ENCODE measurements around the gene CAMTA2. TPM values are rescaled to one million over a fixed set of nuclear protein-coding genes. Genes with fewer than 3 reads are reported as not detected.

CAMTA2 gene
- total and polyA plus RNA-seq, 2 experiments from 2014 or later = 4.4 to 8.7 TPM

DNA sequence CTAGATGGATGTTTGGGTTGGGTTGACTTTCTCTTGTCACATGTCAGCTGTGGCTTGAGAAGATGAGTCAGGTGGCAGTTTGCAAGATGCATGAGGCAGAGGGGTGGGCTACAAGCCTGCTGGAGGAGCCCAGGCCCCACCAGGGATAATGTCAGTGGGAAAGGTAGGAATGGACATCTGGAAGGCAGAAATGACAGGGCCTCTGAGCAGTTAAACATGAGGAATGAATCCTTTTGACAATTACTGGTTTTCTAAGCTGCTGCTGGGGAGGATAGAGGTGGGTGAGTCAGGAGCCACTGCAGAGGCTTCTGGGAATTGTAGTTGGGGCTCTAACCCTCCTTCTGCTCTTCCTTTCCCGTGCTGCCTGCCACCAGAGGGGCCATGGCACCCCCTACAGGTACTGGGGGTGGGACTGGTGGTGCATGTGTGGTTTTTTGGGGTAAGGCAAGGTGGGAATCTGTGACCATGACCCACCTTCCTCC is 32.0 kb upstream of the CAMTA2 start (continued):
- TF ChIP-seq, protein P1, sequence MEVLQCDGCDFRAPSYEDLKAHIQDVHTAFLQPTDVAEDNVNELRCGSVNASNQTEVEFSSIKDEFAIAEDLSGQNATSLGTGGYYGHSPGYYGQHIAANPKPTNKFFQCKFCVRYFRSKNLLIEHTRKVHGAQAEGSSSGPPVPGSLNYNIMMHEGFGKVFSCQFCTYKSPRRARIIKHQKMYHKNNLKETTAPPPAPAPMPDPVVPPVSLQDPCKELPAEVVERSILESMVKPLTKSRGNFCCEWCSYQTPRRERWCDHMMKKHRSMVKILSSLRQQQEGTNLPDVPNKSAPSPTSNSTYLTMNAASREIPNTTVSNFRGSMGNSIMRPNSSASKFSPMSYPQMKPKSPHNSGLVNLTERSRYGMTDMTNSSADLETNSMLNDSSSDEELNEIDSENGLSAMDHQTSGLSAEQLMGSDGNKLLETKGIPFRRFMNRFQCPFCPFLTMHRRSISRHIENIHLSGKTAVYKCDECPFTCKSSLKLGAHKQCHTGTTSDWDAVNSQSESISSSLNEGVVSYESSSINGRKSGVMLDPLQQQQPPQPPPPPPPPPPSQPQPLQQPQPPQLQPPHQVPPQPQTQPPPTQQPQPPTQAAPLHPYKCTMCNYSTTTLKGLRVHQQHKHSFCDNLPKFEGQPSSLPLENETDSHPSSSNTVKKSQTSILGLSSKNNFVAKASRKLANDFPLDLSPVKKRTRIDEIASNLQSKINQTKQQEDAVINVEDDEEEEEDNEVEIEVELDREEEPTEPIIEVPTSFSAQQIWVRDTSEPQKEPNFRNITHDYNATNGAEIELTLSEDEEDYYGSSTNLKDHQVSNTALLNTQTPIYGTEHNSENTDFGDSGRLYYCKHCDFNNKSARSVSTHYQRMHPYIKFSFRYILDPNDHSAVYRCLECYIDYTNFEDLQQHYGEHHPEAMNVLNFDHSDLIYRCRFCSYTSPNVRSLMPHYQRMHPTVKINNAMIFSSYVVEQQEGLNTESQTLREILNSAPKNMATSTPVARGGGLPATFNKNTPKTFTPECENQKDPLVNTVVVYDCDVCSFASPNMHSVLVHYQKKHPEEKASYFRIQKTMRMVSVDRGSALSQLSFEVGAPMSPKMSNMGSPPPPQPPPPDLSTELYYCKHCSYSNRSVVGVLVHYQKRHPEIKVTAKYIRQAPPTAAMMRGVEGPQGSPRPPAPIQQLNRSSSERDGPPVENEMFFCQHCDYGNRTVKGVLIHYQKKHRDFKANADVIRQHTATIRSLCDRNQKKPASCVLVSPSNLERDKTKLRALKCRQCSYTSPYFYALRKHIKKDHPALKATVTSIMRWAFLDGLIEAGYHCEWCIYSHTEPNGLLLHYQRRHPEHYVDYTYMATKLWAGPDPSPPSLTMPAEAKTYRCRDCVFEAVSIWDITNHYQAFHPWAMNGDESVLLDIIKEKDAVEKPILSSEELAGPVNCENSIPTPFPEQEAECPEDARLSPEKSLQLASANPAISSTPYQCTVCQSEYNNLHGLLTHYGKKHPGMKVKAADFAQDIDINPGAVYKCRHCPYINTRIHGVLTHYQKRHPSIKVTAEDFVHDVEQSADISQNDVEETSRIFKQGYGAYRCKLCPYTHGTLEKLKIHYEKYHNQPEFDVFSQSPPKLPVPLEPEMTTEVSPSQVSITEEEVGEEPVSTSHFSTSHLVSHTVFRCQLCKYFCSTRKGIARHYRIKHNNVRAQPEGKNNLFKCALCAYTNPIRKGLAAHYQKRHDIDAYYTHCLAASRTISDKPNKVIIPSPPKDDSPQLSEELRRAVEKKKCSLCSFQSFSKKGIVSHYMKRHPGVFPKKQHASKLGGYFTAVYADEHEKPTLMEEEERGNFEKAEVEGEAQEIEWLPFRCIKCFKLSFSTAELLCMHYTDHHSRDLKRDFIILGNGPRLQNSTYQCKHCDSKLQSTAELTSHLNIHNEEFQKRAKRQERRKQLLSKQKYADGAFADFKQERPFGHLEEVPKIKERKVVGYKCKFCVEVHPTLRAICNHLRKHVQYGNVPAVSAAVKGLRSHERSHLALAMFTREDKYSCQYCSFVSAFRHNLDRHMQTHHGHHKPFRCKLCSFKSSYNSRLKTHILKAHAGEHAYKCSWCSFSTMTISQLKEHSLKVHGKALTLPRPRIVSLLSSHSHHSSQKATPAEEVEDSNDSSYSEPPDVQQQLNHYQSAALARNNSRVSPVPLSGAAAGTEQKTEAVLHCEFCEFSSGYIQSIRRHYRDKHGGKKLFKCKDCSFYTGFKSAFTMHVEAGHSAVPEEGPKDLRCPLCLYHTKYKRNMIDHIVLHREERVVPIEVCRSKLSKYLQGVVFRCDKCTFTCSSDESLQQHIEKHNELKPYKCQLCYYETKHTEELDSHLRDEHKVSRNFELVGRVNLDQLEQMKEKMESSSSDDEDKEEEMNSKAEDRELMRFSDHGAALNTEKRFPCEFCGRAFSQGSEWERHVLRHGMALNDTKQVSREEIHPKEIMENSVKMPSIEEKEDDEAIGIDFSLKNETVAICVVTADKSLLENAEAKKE (CRISPR knock-in tag; IDR thresholded peaks at IDR 0.05) = no peak

DNA sequence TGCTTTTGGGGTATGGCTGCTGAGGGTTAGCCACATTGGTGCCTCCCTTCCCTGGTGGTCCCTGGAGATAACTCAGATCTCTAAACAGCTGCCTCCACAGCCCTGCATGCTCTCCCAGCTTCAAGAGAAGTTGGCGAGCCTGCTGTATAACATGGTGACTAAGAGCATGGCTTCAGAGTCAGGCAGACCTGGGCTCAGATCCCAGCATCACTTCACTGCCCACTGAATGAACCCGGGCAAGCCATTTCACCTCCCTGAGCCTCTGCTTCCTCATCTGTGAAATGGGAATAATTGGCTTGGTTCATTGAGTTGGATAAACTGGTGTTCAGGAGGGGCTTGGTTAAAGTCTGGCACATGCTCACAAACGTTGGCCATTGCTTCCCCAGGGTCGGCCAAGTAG is 26.9 kb upstream of the CAMTA2 start:
- DNase-seq (ENCODE audit: low spot score) = no peak
- Histone ChIP-seq H3K36me3 (ENCODE audit: insufficient read depth) (peaks cover 21% of the 10 kb centered on the region), H4K20me1 (replicated peaks; ENCODE audit: insufficient read depth) (no peaks in the 10 kb centered on the region)

DNA sequence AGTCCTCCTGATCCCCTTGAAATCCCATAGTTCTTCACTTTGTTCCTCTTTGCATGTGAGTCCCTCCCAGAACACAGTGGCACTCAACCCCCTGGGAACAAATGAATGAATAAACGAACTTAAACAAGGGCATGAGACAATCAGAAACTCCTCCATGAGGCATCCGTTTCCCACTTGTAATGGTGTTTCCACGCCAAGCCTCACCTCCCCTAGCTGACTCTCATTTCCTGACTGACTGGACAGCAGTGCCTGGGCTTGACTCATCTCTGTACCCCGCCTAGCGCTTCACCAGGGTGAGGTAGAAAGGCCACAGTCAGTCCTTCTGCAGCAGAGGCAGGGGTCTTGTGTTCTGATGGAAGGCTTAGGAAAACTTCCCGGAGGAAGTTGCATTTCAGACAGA is 24.5 kb upstream of the CAMTA2 start:
- Histone ChIP-seq H2AFZ (no peak overlapping the region), H3K4me2 (no peak overlapping the region), H3K9me2 (ENCODE audit: insufficient read depth) (no peaks in the 10 kb centered on the region), H3F3A (replicated peaks; ENCODE audit: low read depth) (no peaks in the 10 kb centered on the region), H3K36me3 (ENCODE audit: insufficient read depth) (peaks cover 24% of the 10 kb centered on the region), H3K27me3 (ENCODE audit: insufficient read depth) (no peaks in the 10 kb centered on the region), H3K4me3 (no peak overlapping the region), H4K20me1 (replicated peaks; ENCODE audit: insufficient read depth) (no peaks in the 10 kb centered on the region; the same call in 1 of the 2 replicates), H3K79me2 (replicated peaks; ENCODE audit: insufficient read depth) (no peaks in the 10 kb centered on the region), H3K27ac (ENCODE audit: low read depth) (no peak overlapping the region), H3K4me1 (ENCODE audit: insufficient read depth) (no peaks in the 10 kb centered on the region)
- Mint-ChIP-seq H3K27ac (no peak overlapping the region), H3K4me1 (no peaks in the 10 kb centered on the region), H3K27me3 (ENCODE audit: insufficient read depth, low read depth, poor library complexity) (peaks cover 15% of the 10 kb centered on the region), H3K4me3 (no peak overlapping the region), H3K9me3 (no peaks in the 10 kb centered on the region), H3K36me3 (ENCODE audit: low read depth) (peaks cover 72% of the 10 kb centered on the region)
- ATAC-seq (no peak), DNase-seq (ENCODE audit: low spot score) (no peak)
- no peak for TF ChIP-seq EZH2phosphoT487 (IDR thresholded peaks at IDR 0.05; ENCODE audit: unreplicated experiment)
- TF ChIP-seq CREB1 (CRISPR knock-in tag; IDR thresholded peaks at IDR 0.05; ENCODE audit: low read depth) = no peak
- TF ChIP-seq STAT1 (IDR thresholded peaks at IDR 0.05; ENCODE audit: unreplicated experiment) = no peak

More for the DNA sequence above, 26.9 kb upstream of the CAMTA2 start:
- Histone ChIP-seq H3F3A (replicated peaks; ENCODE audit: low read depth) (no peaks in the 10 kb centered on the region), H3K4me3 (no peak overlapping the region), H3K9me2 (ENCODE audit: insufficient read depth) (no peaks in the 10 kb centered on the region), H3K79me2 (replicated peaks; ENCODE audit: insufficient read depth) (no peaks in the 10 kb centered on the region), H3K4me1 (ENCODE audit: insufficient read depth) (no peaks in the 10 kb centered on the region), H3K27me3 (ENCODE audit: insufficient read depth) (no peaks in the 10 kb centered on the region), H3K4me2 (no peak overlapping the region), H3K27ac (ENCODE audit: low read depth) (no peak overlapping the region), H2AFZ (no peak overlapping the region)
- Mint-ChIP-seq H3K27ac (no peak overlapping the region), H3K36me3 (ENCODE audit: low read depth) (peaks cover 56% of the 10 kb centered on the region), H3K9me3 (no peaks in the 10 kb centered on the region), H3K27me3 (ENCODE audit: insufficient read depth, low read depth, poor library complexity) (peaks cover 8% of the 10 kb centered on the region), H3K4me3 (no peak overlapping the region), H3K4me1 (no peaks in the 10 kb centered on the region)
- no peak for ATAC-seq
- no peak for TF ChIP-seq ZNF331 (CRISPR knock-in tag; IDR thresholded peaks at IDR 0.05; ENCODE audit: low read depth)
- no peak for TF ChIP-seq POLR2AphosphoS5 (IDR thresholded peaks at IDR 0.05; ENCODE audit: low read depth)
- no peak for TF ChIP-seq EZH2 (IDR thresholded peaks at IDR 0.05; ENCODE audit: low read depth, unreplicated experiment)
- no peak for TF ChIP-seq NANOG (IDR thresholded peaks at IDR 0.05; ENCODE audit: borderline replicate concordance)

Measured in GM23338 (cell line).